Esophagus squamous epithelium (tissue), 4 donors: ENCODE results near the gene NDFIP1.

ENCODE experiments used
- POLR2A ChIP-seq, 4 donors: fragments of 450-650 bp; IDR thresholded peaks; one replicate each; pipeline ENCODE4 v1.6.1; 2017; ENCODE audit warnings: antibody characterized with exemption in 4 of 4, mild to moderate bottlenecking in 4 of 4, moderate library complexity in 3 of 4
- TF ChIP-seq, protein P1 (sequence below), 6 experiments: fragments of 450-650 bp in 4 of 6; fragments of 200-600 bp in 2 of 6; sonication (generic) in 2 of 6; IDR thresholded peaks; one replicate each; pipeline ENCODE4 v1.5.1; 2016 to 2019; ENCODE audit warnings: antibody characterized with exemption in 6 of 6, mild to moderate bottlenecking in 4 of 6, moderate library complexity in 4 of 6

DNA sequence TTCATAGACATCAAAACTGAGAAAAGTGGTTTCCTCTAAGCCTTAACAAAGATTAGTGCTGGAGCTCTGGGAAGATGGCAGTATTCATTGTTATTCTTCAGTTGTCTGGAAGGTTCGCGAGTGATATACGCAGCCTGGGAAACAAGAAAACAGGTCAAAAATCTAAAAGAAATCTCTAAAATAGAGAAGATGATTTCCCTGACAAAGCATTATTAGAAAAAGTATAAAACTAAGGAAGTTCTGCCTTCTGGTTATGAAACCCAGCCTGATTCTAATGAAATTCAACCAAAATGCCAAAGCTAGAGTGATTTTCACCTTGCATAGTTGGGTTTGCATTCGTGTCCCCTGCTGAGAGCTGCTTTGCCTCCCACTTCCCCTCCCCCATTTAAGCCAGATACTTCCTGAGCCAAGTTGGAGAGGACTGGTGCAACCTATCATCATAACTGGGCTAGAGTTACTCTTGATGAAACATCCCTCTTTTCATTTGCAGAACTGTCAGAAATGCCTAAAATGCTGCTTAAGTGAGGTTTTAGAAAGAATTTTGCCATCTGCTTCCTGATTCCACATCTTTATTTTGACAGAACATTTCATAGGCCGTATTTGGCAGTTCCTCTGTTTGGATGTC is 48.4 kb downstream of the NDFIP1 start:
- no peak for TF ChIP-seq POLR2A (IDR thresholded peaks at IDR 0.05)
- TF ChIP-seq, protein P1, sequence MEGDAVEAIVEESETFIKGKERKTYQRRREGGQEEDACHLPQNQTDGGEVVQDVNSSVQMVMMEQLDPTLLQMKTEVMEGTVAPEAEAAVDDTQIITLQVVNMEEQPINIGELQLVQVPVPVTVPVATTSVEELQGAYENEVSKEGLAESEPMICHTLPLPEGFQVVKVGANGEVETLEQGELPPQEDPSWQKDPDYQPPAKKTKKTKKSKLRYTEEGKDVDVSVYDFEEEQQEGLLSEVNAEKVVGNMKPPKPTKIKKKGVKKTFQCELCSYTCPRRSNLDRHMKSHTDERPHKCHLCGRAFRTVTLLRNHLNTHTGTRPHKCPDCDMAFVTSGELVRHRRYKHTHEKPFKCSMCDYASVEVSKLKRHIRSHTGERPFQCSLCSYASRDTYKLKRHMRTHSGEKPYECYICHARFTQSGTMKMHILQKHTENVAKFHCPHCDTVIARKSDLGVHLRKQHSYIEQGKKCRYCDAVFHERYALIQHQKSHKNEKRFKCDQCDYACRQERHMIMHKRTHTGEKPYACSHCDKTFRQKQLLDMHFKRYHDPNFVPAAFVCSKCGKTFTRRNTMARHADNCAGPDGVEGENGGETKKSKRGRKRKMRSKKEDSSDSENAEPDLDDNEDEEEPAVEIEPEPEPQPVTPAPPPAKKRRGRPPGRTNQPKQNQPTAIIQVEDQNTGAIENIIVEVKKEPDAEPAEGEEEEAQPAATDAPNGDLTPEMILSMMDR (IDR thresholded peaks at IDR 0.05) = no peak
